Neural progenitor cell (in vitro differentiated cells): ENCODE results near the gene TOGARAM2. TPM values are rescaled to one million over a fixed set of nuclear protein-coding genes. Genes with fewer than 3 reads are reported as not detected.

Source experiments
- DNase-seq: peaks from one replicate; pipeline ENCODE4 v3.0.0-alpha.2; 2016; ENCODE audit warnings: low spot score
- H2AFZ ChIP-seq: fragments of 200-600 bp; sonication (generic); replicated peaks from 2 replicates; pipeline ENCODE4 v1.6.1; 2016; ENCODE audit warnings: antibody characterized with exemption
- H3F3A ChIP-seq: fragments of 200-600 bp; sonication (generic); 2 replicates; pipeline ENCODE4 v1.6.1; 2016; ENCODE audit warnings: antibody characterized with exemption, low read depth
- H3K27ac ChIP-seq: fragments of 200-600 bp; sonication (generic); 2 replicates; pipeline ENCODE4 v1.5.1; 2016; ENCODE audit warnings: mild to moderate bottlenecking
- H3K27me3 ChIP-seq: fragments of 200-600 bp; sonication (generic); 2 replicates; pipeline ENCODE4 v1.6.1; 2016; ENCODE audit warnings: mild to moderate bottlenecking, moderate library complexity
- H3K36me3 ChIP-seq: fragments of 200-600 bp; sonication (generic); 2 replicates; pipeline ENCODE4 v1.5.1; 2016
- H3K4me1 ChIP-seq: fragments of 200-600 bp; sonication (generic); 2 replicates; pipeline ENCODE4 v1.6.1; 2016; ENCODE audit warnings: mixed run types
- H3K4me2 ChIP-seq: fragments of 200-600 bp; sonication (generic); 2 replicates; pipeline ENCODE4 v1.6.1; 2016
- H3K4me3 ChIP-seq: fragments of 200-600 bp; sonication (generic); 2 replicates; pipeline ENCODE4 v1.5.1; 2016
- H3K79me2 ChIP-seq: fragments of 200-600 bp; sonication (generic); 2 replicates; pipeline ENCODE4 v1.6.1; 2016; ENCODE audit warnings: low read depth
- H3K9ac ChIP-seq: fragments of 200-600 bp; sonication (generic); 2 replicates; pipeline ENCODE4 v1.6.1; 2016
- H3K9me3 ChIP-seq: fragments of 200-600 bp; sonication (generic); 2 replicates; pipeline ENCODE4 v1.5.1; 2016; ENCODE audit warnings: low read depth
- H4K20me1 ChIP-seq: fragments of 200-600 bp; sonication (generic); 2 replicates; pipeline ENCODE4 v1.6.1; 2016; ENCODE audit warnings: low read depth
- H3K27ac Mint-ChIP-seq: 3 replicates; pipeline ENCODE4 v1.8.0; 2021; ENCODE audit warnings: mixed read lengths
- H3K27me3 Mint-ChIP-seq: 2 replicates; pipeline ENCODE4 v1.8.0; 2022; ENCODE audit warnings: low read depth, mild to moderate bottlenecking, inconsistent platforms, moderate library complexity, mixed read lengths; ENCODE audit not compliant: insufficient read depth
- H3K36me3 Mint-ChIP-seq: 3 replicates; pipeline ENCODE4 v1.8.0; 2021; ENCODE audit warnings: mixed read lengths
- H3K4me1 Mint-ChIP-seq: 3 replicates; pipeline ENCODE4 v1.8.0; 2021; ENCODE audit warnings: mixed read lengths
- H3K4me3 Mint-ChIP-seq: 3 replicates; pipeline ENCODE4 v1.8.0; 2021; ENCODE audit warnings: mild to moderate bottlenecking, moderate library complexity, mixed read lengths
- H3K9me3 Mint-ChIP-seq: 3 replicates; pipeline ENCODE4 v1.8.0; 2020; ENCODE audit warnings: mixed read lengths
- CTCF ChIP-seq: fragments of 200-600 bp; sonication (generic); IDR thresholded peaks from 2 replicates; pipeline ENCODE4 v1.5.1; 2017; ENCODE audit warnings: antibody characterized with exemption, mild to moderate bottlenecking
- EZH2 ChIP-seq: fragments of 200-600 bp; sonication (generic); IDR thresholded peaks from 2 replicates; pipeline ENCODE4 v1.6.1; 2017; ENCODE audit warnings: antibody characterized with exemption, mild to moderate bottlenecking, moderate library complexity
- EZH2phosphoT487 ChIP-seq: fragments of 200-600 bp; sonication (generic); IDR thresholded peaks from 2 replicates; pipeline ENCODE4 v1.6.1; 2017; ENCODE audit warnings: antibody characterized with exemption
- total RNA-seq: library from RNA; depleted of rRNA; stranded (reverse); fragments of >200 nt; gene quantifications from 2 replicates; pipeline ENCODE4 v1.2.3, GENCODE V29; 2015; ENCODE audit warnings: low replicate concordance

Gene TOGARAM2
- total RNA-seq, 1 donor from 2014 or later: 0.04 TPM

DNA sequence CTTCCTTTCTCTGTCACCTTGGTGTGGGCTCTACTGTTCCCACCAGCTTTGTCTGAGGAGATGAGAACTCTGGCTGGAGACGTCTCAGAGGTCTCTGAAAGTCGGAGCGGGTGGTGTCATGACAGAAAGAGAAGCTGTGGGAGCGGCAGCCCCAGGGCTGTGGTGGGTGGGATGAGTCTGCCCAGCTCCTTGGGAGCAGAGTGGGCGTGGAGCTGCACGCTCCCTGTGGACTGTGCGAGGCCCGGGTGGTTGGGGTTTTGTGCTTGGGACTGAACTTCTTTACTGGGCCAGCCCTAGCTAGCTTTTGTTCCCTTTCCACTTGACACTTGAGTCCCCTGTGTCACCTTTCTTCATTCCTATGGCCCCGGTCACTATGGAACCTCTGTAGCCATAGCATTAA, 10.4 kb downstream of the TOGARAM2 start:
- Mint-ChIP-seq H3K4me1 (peaks cover 18% of the 10 kb centered on the region), H3K36me3 (no peaks in the 10 kb centered on the region), H3K27me3 (peaks cover 10% of the 10 kb centered on the region), H3K4me3 (no peak overlapping the region), H3K9me3 (no peaks in the 10 kb centered on the region), H3K27ac (no peak overlapping the region)
- Histone ChIP-seq H3F3A (no peaks in the 10 kb centered on the region), H2AFZ (no peak overlapping the region), H3K9me3 (no peaks in the 10 kb centered on the region), H3K9ac (no peak overlapping the region), H3K79me2 (no peaks in the 10 kb centered on the region), H3K27me3 (no peaks in the 10 kb centered on the region), H3K36me3 (no peaks in the 10 kb centered on the region), H4K20me1 (no peaks in the 10 kb centered on the region), H3K4me3 (no peak overlapping the region), H3K27ac (no peak overlapping the region), H3K4me1 (no peaks in the 10 kb centered on the region), H3K4me2 (no peak overlapping the region)
- no peak for DNase-seq
- TF ChIP-seq EZH2: no peak
- no peak for TF ChIP-seq CTCF
- TF ChIP-seq EZH2phosphoT487: no peak

- Mint-ChIP-seq H3K36me3 (no peaks in the 10 kb centered on the region), H3K9me3 (no peaks in the 10 kb centered on the region), H3K4me3 (no peak overlapping the region), H3K27me3 (peaks cover 12% of the 10 kb centered on the region), H3K27ac (peak overlapping the region; percentile 57), H3K4me1 (peaks cover 27% of the 10 kb centered on the region)
- no peak overlapping the region for H3K4me2 ChIP-seq
- no peaks in the 10 kb centered on the region for H3K9me3 ChIP-seq
- TF ChIP-seq EZH2phosphoT487: no peak
- no peak for TF ChIP-seq EZH2
- no peak for TF ChIP-seq CTCF
- no peaks in the 10 kb centered on the region for H3K36me3 ChIP-seq
- H3K4me1 ChIP-seq: peaks cover 8% of the 10 kb centered on the region
- H3F3A ChIP-seq: no peaks in the 10 kb centered on the region
- H3K9ac ChIP-seq: no peak overlapping the region
- no peak overlapping the region for H3K27ac ChIP-seq
- H3K79me2 ChIP-seq: no peaks in the 10 kb centered on the region
- H4K20me1 ChIP-seq: no peaks in the 10 kb centered on the region
- no peak for DNase-seq
- no peak overlapping the region for H3K4me3 ChIP-seq
- no peaks in the 10 kb centered on the region for H3K27me3 ChIP-seq
- H2AFZ ChIP-seq: no peak overlapping the region
Measured at GRCh38 chr2:28993206-28993960, 12.3 kb downstream of the TOGARAM2 start.

GRCh38 chr2:28994074-28994473, 13.0 kb downstream of the TOGARAM2 start:
- Mint-ChIP-seq H3K4me3 (no peak overlapping the region), H3K9me3 (no peaks in the 10 kb centered on the region), H3K36me3 (no peaks in the 10 kb centered on the region), H3K27me3 (peaks cover 16% of the 10 kb centered on the region), H3K27ac (no peak overlapping the region), H3K4me1 (peaks cover 27% of the 10 kb centered on the region)
- H3F3A ChIP-seq: no peaks in the 10 kb centered on the region
- H3K27me3 ChIP-seq: no peaks in the 10 kb centered on the region
- no peaks in the 10 kb centered on the region for H3K9me3 ChIP-seq
- no peak overlapping the region for H3K9ac ChIP-seq
- H3K4me1 ChIP-seq: peaks cover 8% of the 10 kb centered on the region
- no peak for TF ChIP-seq EZH2
- no peak overlapping the region for H3K4me2 ChIP-seq
- no peak overlapping the region for H3K27ac ChIP-seq
- no peak overlapping the region for H3K4me3 ChIP-seq
- H3K79me2 ChIP-seq: no peaks in the 10 kb centered on the region
- no peaks in the 10 kb centered on the region for H4K20me1 ChIP-seq
- DNase-seq: no peak
- no peaks in the 10 kb centered on the region for H3K36me3 ChIP-seq
- H2AFZ ChIP-seq: no peak overlapping the region

DNA sequence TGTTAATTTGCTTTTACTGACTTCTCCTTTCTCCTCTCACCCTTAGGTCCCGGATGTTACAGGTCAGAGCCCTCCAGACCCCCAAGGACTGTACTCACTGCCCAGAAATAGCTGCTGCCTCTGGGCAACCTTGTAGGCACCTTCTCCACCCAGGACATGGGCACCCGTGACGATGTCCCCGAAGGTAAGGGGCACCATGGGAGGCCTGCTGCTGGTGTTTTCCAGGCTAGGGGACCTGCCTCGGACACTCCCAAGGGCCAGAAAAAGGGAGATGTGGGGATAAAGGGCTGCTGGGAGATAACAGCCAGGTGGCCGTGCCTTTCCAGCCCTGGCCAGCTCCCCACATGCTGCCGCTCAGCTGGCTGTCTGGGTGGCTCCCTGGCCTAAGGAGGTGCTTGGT, 13.6 kb downstream of the TOGARAM2 start:
- DNase-seq: no peak
- Mint-ChIP-seq H3K4me1 (peaks cover 27% of the 10 kb centered on the region), H3K36me3 (no peaks in the 10 kb centered on the region), H3K4me3 (no peak overlapping the region), H3K9me3 (no peaks in the 10 kb centered on the region), H3K27me3 (peaks cover 12% of the 10 kb centered on the region), H3K27ac (no peak overlapping the region)
- no peaks in the 10 kb centered on the region for H3K36me3 ChIP-seq
- H4K20me1 ChIP-seq: no peaks in the 10 kb centered on the region
- no peaks in the 10 kb centered on the region for H3K9me3 ChIP-seq
- H3K4me1 ChIP-seq: peaks cover 8% of the 10 kb centered on the region
- no peak overlapping the region for H3K4me2 ChIP-seq
- H3K27ac ChIP-seq: no peak overlapping the region
- no peak overlapping the region for H3K4me3 ChIP-seq
- TF ChIP-seq EZH2phosphoT487 (no peak), EZH2 (no peak), CTCF (no peak)
- H2AFZ ChIP-seq: no peak overlapping the region
- no peaks in the 10 kb centered on the region for H3K27me3 ChIP-seq
- H3K79me2 ChIP-seq: no peaks in the 10 kb centered on the region
- no peaks in the 10 kb centered on the region for H3F3A ChIP-seq
- H3K9ac ChIP-seq: no peak overlapping the region
